ENCODE results near the gene DEPDC4.

DNA sequence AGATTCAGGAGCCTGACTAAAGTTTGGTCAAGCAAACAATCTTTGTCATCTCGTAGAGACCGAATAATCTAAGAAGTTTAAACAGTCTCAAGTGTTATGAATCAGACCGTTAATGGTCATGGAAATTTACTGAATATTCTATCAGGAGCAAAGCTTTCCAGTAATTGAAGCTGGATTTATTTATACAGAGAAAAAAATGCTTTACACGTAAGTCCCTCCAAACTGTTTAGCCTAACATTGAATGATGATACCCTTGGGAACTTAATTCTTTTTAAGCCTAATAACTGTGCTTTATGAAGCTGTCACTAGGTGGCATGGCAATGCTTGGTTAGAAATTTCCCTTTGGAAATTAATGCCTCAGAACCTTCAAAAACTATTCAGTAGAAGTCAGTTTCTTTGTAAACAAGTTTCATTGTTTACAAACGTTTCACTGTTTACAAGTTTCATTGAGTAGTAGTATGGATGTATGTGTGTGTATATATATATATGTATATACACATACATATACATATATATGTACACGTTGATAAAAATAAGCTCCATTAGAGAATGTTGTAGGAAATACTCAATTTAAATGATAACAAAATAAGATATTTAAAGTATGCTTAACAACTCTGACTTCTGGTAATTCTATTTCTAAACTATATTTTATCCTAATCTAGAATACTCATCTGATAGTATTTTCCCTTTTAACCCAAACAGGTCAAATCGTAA, 32.1 kb downstream of the DEPDC4 start:
- TF ChIP-seq CTCF (conservative IDR thresholded peaks at IDR 0.05; ENCODE audit: low read depth, low read length) = peak; percentile 93
- no peak for TF ChIP-seq EZH2 (IDR thresholded peaks at IDR 0.05; ENCODE audit: low read length, unreplicated experiment)
- no peak for TF ChIP-seq EZH2phosphoT487 (IDR thresholded peaks at IDR 0.05; ENCODE audit: borderline replicate concordance, low read length)
